GM12875 (cell line): ENCODE results near the gene BCL11B.

ENCODE experiments used
- H3K4me3 ChIP-seq: one replicate; pipeline ENCODE4 v1.5.1; 2011; ENCODE audit warnings: low read depth, low read length, control low read depth
- TF ChIP-seq, protein P1 (sequence below): IDR thresholded peaks from 2 replicates; pipeline ENCODE4 v1.5.1; 2011; ENCODE audit warnings: low read depth, mild to moderate bottlenecking, control low read depth, inconsistent platforms, low read length, moderate library complexity, borderline replicate concordance; ENCODE audit not compliant: insufficient read depth

BCL11B gene

DNA sequence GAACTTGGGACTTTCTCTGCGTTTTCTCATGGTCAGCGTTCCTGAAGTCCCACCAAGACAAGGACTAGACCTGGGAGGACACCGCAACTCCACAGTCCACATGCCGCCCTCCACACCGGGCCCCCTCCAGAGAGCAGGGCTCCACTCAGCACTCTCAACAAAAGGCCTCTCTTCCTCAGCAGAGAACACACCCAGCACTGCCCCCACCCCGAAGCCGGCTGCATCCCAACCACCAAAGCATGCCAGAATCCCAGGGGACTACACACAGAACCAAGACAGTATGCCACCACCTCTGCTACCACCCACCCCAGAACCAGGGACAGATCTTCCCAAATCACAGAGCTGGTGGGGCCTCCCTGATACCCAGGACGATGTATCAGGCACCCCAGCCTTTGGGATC, 88.3 kb downstream of the BCL11B start:
- TF ChIP-seq, protein P1, sequence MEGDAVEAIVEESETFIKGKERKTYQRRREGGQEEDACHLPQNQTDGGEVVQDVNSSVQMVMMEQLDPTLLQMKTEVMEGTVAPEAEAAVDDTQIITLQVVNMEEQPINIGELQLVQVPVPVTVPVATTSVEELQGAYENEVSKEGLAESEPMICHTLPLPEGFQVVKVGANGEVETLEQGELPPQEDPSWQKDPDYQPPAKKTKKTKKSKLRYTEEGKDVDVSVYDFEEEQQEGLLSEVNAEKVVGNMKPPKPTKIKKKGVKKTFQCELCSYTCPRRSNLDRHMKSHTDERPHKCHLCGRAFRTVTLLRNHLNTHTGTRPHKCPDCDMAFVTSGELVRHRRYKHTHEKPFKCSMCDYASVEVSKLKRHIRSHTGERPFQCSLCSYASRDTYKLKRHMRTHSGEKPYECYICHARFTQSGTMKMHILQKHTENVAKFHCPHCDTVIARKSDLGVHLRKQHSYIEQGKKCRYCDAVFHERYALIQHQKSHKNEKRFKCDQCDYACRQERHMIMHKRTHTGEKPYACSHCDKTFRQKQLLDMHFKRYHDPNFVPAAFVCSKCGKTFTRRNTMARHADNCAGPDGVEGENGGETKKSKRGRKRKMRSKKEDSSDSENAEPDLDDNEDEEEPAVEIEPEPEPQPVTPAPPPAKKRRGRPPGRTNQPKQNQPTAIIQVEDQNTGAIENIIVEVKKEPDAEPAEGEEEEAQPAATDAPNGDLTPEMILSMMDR, result no peak
- H3K4me3 ChIP-seq, result no peak overlapping the region

DNA sequence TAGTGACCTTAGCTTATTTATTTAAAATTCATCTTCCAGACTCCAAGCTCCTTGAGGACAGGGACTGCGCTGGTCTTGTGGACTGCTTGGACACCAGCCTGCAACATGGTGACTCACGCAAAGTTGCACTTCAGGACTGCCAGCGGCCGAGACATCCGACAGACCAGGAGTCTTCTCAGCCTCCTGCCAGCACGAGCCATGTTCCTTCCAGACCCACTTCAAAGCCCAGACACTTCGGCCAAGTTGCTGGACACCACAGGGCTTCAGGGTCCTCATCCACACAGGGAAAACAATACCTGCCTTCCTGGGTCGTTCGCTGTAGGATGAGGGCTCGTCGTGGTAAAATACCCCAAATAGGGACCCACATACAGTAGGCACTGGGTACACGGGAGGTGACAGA, 88.7 kb downstream of the BCL11B start:
- no peak overlapping the region for H3K4me3 ChIP-seq
- TF ChIP-seq, protein P1, result no peak

DNA sequence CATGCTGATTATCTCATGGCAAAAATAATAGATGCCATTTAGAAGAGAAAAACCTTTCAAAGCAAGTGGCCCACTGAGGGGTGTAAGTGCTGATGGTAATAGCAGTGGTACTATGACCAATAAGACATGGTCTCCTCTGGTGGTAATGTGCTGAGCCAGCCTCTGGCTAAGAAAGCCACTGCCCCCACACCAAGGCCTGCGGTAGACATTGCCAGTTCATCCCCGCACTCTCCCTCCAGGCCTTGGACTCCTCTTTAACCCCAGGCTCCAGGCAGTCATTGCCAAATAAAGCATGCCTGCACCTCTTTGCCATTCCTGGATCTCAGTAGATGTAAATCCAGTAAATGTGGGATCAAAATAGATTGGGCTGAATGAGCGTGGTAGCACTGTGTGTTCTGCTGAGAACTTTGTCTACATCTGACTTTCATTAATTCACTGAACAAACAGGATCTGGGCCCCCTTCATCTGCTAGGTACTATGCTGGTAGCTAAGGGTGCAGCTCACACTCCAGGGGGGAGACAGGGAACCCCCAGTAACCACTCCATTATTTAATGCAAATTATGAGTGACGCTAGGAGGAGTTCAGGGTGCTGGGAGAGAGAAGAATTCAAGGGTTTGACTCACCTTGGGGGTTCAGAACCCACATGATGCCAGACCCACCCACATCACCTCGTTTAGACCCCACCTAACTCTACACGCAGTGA, 89.3 kb downstream of the BCL11B start:
- TF ChIP-seq, protein P1, result no peak
- H3K4me3 ChIP-seq, result no peak overlapping the region

DNA sequence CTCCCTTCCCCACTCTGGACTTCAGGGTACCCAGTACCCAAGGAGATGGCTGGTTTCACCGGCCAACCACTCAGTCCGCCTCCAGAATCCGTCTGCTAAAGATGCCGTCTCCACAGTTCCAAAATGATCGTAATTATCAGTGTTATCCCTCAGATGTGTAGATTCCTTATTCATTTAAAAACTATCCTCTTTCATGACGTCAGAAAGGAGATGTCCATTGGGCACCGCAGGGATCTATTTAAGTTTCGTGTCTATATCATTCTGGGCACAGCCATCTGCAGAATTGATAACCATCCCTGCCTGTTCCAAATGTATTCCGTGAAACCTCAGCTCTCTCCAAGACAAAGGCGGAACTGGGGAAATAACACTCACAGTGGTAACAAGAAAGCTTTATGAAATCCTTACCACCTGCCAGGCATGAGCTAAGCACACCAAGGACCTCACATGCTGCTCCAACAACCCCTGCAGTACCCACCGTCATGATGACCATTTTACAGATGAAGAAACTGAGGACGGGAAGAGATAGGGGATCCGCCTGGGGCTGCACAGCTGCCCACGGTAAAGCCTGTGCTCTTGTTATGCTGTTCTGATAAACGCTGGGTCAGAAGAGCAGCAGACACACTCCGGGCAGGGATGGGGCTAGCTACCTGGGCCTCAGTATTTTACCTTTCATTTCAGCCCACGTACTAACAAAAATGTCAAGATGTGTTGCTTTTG, 90.0 kb downstream of the BCL11B start:
- TF ChIP-seq, protein P1, result no peak
- H3K4me3 ChIP-seq, result no peak overlapping the region

DNA sequence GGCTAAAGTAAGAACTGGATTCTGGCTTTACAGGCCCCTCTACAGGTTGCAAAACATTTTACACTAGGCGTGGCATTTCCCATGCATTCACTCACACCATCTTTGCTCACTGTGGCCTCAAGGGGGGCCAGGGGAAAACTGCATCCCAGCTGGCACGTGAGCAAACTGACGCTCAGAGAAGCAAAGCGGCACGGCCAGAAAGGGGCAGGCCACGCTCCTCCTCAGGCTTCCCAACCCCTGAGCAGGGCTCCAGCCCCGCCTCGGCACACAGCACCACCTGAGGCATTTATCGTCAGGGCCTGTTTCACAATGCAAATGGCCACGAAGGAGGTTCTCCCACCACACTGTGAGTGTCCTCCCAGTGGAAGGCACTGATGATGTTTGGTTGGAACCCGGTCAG, 90.8 kb downstream of the BCL11B start:
- no peak overlapping the region for H3K4me3 ChIP-seq

DNA sequence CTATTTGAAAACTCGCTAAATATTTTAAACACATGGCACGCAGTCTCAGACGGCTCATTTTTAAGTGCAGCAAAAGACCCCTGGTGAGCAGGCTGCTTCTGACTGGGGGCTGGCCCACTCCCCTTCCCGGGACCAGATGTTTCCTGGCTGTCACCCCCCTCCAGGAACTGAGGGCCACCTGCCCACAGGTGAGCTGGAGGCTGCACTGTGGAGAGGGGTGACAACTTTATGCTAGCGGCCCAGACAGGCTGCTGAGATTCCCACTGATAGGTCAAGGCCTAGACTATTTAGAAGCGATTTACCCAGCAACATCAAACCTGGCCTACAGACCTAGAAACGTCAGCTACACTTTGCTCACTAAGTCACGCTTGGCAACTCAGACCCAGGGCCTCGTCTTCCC, 92.1 kb downstream of the BCL11B start:
- H3K4me3 ChIP-seq, result no peak overlapping the region
- TF ChIP-seq, protein P1, result no peak

More for the DNA sequence above, 90.8 kb downstream of the BCL11B start:
- TF ChIP-seq, protein P1, result no peak

DNA sequence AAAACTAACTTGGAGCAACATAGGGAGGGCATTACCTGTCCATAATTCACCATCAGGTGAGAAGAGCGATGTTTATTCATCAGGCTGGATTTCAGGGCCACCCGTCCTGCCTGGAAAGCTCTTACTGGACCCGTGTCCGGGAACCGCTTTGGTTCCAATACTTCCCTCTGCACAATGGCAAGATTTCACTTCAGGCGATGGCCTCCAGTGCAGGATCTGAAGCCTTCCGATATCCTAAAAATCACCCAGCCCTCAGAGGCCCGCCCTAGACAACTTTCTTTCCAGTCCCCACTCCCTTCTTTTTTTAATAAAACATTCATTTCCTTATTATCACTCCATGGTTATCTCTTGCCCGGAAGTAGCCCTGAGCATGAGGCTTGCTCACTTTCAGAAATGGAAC, 92.5 kb downstream of the BCL11B start:
- H3K4me3 ChIP-seq, result no peak overlapping the region
- TF ChIP-seq, protein P1, result no peak
